K562 (cell line): ENCODE data around the gene RPLP2. TPM values are rescaled to one million over a fixed set of nuclear protein-coding genes. Genes with fewer than 3 reads are reported as not detected.
A peak's percentile ranks its signal among the peaks of the same experiment; 100 is the strongest.

Experiments used
- ARID2 ChIP-seq: fragments of 450-650 bp; IDR thresholded peaks from 2 replicates; pipeline ENCODE4 v1.6.1; 2017; ENCODE audit warnings: antibody characterized with exemption, mild to moderate bottlenecking
- ASH1L ChIP-seq: fragments of 450-650 bp; IDR thresholded peaks from 2 replicates; pipeline ENCODE4 v1.6.1; 2018; ENCODE audit warnings: borderline replicate concordance, mild to moderate bottlenecking, low read depth; ENCODE audit not compliant: partially characterized antibody
- EHMT2 ChIP-seq: fragments of 450-650 bp; IDR thresholded peaks from 2 replicates; pipeline ENCODE4 v1.6.1; 2018; ENCODE audit warnings: antibody characterized with exemption
- GTF2E2 ChIP-seq: fragments of 200-800 bp; sonication (Bioruptor generic); IDR thresholded peaks from 2 replicates; pipeline ENCODE4 v1.6.1; 2016; ENCODE audit warnings: missing genetic modification characterization, missing compliant biosample characterization
- HES1 ChIP-seq: fragments of 450-650 bp; IDR thresholded peaks from 2 replicates; pipeline ENCODE4 v1.6.1; 2016; ENCODE audit warnings: low read depth, mild to moderate bottlenecking, moderate library complexity
- MCM2 ChIP-seq: fragments of 450-650 bp; IDR thresholded peaks from 2 replicates; pipeline ENCODE4 v1.6.1; 2017; ENCODE audit warnings: low read depth, mild to moderate bottlenecking
- NFATC3 ChIP-seq: fragments of 450-650 bp; IDR thresholded peaks from 2 replicates; pipeline ENCODE4 v1.6.1; 2017; ENCODE audit warnings: mild to moderate bottlenecking
- SIRT6 ChIP-seq: IDR thresholded peaks from one replicate; pipeline ENCODE4 v1.6.1; 2012; ENCODE audit warnings: low read depth, mild to moderate bottlenecking, control low read depth, inconsistent platforms, low read length, moderate library complexity
- SNRNP70 ChIP-seq: fragments of 200-400 bp; formaldehyde crosslinking; optimal IDR thresholded peaks from 2 replicates; pipeline ENCODE3; 2017; ENCODE audit warnings: low read depth, low read length
- TRIM28 ChIP-seq: fragments of 450-650 bp; IDR thresholded peaks from 2 replicates; pipeline ENCODE4 v1.6.1; 2017
- ZBTB11 ChIP-seq, 3 experiments: fragments of 200-800 bp in 1 of 3; fragments of 250-450 bp in 1 of 3; fragments of 450-650 bp in 1 of 3; sonication (Bioruptor Pico) in 1 of 3; sonication (Bioruptor generic) in 1 of 3; formaldehyde crosslinking in 1 of 3; IDR thresholded peaks; 2 replicates each; pipeline versions ENCODE4 v1.6.1 to v1.8.0; 2016 to 2022; ENCODE audit warnings: mild to moderate bottlenecking in 2 of 3, missing genetic modification characterization in 2 of 3, missing compliant biosample characterization in 1 of 3, moderate library complexity in 1 of 3
- ZBTB49 ChIP-seq: sonication (generic); formaldehyde crosslinking; IDR thresholded peaks from 2 replicates; pipeline ENCODE4 v1.8.0; 2022; ENCODE audit warnings: missing genetic modification reagents, mild to moderate bottlenecking, borderline replicate concordance
- ZFP30 ChIP-seq: fragments of 250-450 bp; sonication (Bioruptor Pico); IDR thresholded peaks from 2 replicates; pipeline ENCODE4 v1.8.0; 2022; ENCODE audit warnings: moderate library complexity, mild to moderate bottlenecking, inconsistent platforms, borderline replicate concordance
- ZNF436 ChIP-seq: fragments of 250-450, 450-650 bp; sonication (Bioruptor Pico); formaldehyde crosslinking; IDR thresholded peaks from 2 replicates; pipeline ENCODE4 v1.7.0; 2020; ENCODE audit warnings: mild to moderate bottlenecking
- ZNF518B ChIP-seq: fragments of 250-450 bp; sonication (Bioruptor Pico); IDR thresholded peaks from 2 replicates; pipeline ENCODE4 v1.5.0; 2021; ENCODE audit warnings: mild to moderate bottlenecking, moderate library complexity
- ZNF717 ChIP-seq: fragments of 250-450 bp; sonication (Bioruptor Pico); IDR thresholded peaks from 2 replicates; pipeline ENCODE4 v1.5.0; 2021
- polyA plus RNA-seq, 8 experiments: library from polyadenylated mRNA; depleted of rRNA in 4 of 8; stranded (reverse) in 5 of 8; unstranded in 3 of 8; fragments of >200 nt; fragmentation: Nextera tagmentation in 2 of 8; fragmentation: Illumina TruSeq in 1 of 8; extraction: Ambion mirVana in 2 of 8; extraction: Trizol in 1 of 8; gene quantifications; 2 replicates each; pipeline versions ENCODE4 v1.2.1 to v1.2.3, GENCODE V29; 2011 to 2014; ENCODE audit warnings: inconsistent platforms in 1 of 8, missing spikeins in 1 of 8
- total RNA-seq, 7 experiments: library from RNA; depleted of rRNA in 6 of 7; stranded (reverse); fragments of >200 nt in 6 of 7; fragmentation: Illumina TruSeq in 2 of 7; extraction: Trizol in 2 of 7; gene quantifications; 2 replicates each; pipeline versions ENCODE4 v1.2.1 to v1.2.3, GENCODE V29; 2011 to 2021; ENCODE audit warnings: low replicate concordance in 1 of 7

Gene RPLP2
- total and polyA plus RNA-seq, 9 of the 15 experiments (the other 6 are each of a cell fraction or from before 2014, with no cell fraction given) = 528 to 3,807 (median 1,633) TPM

GRCh38 chr11:813456-814096, 3.8 kb downstream of the RPLP2 start (continued):
- no peak for TF ChIP-seq ZNF518B (CRISPR knock-in tag)
- TF ChIP-seq NFATC3 = no peak
- TF ChIP-seq SNRNP70 = peak; percentile 83
- TF ChIP-seq ZNF717 (CRISPR knock-in tag) = no peak
- TF ChIP-seq ARID2 = no peak
- TF ChIP-seq SIRT6 = peak; percentile 92
- no peak for TF ChIP-seq ZNF436 (CRISPR knock-in tag)
- TF ChIP-seq TRIM28 = no peak
- TF ChIP-seq ZBTB11 (CRISPR knock-in tag; IDR thresholded peaks at IDR 0.05) = no peak
- no peak for TF ChIP-seq HES1
- TF ChIP-seq MCM2 = no peak
- TF ChIP-seq ZFP30 (CRISPR knock-in tag) = no peak
- TF ChIP-seq ASH1L = no peak
- TF ChIP-seq ZBTB49 (CRISPR knock-in tag) = no peak
- no peak for TF ChIP-seq GTF2E2 (tag)
- no peak for TF ChIP-seq EHMT2
